Karpas-422 (cell line): ENCODE measurements around the gene WBP1L. TPM values are rescaled to one million over a fixed set of nuclear protein-coding genes. Genes with fewer than 3 reads are reported as not detected.
A peak's percentile ranks its signal among the peaks of the same experiment; 100 is the strongest.

Source experiments
- DNase-seq: peaks from one replicate; pipeline ENCODE4 v3.0.0-alpha.2; 2015
- H2AFZ ChIP-seq: fragments of 200-600 bp; sonication (generic); 2 replicates; pipeline ENCODE4 v1.6.1; 2014; ENCODE audit warnings: antibody characterized with exemption, low read length, mixed read lengths
- H3K27ac ChIP-seq: fragments of 200-600 bp; sonication (generic); 2 replicates; pipeline ENCODE4 v1.5.1; 2014; ENCODE audit warnings: mild to moderate bottlenecking, low read length, moderate library complexity
- H3K27me3 ChIP-seq: fragments of 200-600 bp; sonication (generic); 2 replicates; pipeline ENCODE4 v1.6.1; 2014; ENCODE audit warnings: low read length, mixed read lengths
- H3K36me3 ChIP-seq: fragments of 200-600 bp; sonication (generic); 2 replicates; pipeline ENCODE4 v1.6.1; 2014; ENCODE audit warnings: low read length, mixed read lengths; ENCODE audit not compliant: insufficient read depth
- H3K4me1 ChIP-seq: fragments of 200-600 bp; sonication (generic); 2 replicates; pipeline ENCODE4 v1.6.1; 2014; ENCODE audit warnings: mild to moderate bottlenecking, low read length, mixed read lengths
- H3K4me2 ChIP-seq: fragments of 200-600 bp; sonication (generic); 2 replicates; pipeline ENCODE4 v1.6.1; 2014; ENCODE audit warnings: low read length, low read depth, mild to moderate bottlenecking; ENCODE audit not compliant: poor library complexity, severe bottlenecking
- H3K4me3 ChIP-seq: fragments of 200-600 bp; sonication (generic); 2 replicates; pipeline ENCODE4 v1.5.1; 2014; ENCODE audit warnings: mild to moderate bottlenecking, antibody characterized with exemption, low read length, mixed read lengths
- H3K79me2 ChIP-seq: fragments of 200-600 bp; sonication (generic); 2 replicates; pipeline ENCODE4 v1.6.1; 2014; ENCODE audit warnings: mild to moderate bottlenecking, low read length, mixed read lengths
- H3K9ac ChIP-seq: fragments of 200-600 bp; sonication (generic); 2 replicates; pipeline ENCODE4 v1.6.0; 2014; ENCODE audit warnings: low read length
- H3K9me2 ChIP-seq: fragments of 200-600 bp; sonication (generic), shearing (Covaris generic); replicated peaks from 2 replicates; pipeline ENCODE4 v1.6.0; 2014; ENCODE audit warnings: mild to moderate bottlenecking, low read length, moderate library complexity; ENCODE audit not compliant: insufficient read depth
- H3K9me3 ChIP-seq: fragments of 300-700, 200-600 bp; sonication (generic); 2 replicates; pipeline ENCODE4 v1.6.1; 2014; ENCODE audit warnings: low read length, mixed read lengths
- H4K20me1 ChIP-seq: fragments of 200-600 bp; sonication (generic); 2 replicates; pipeline ENCODE4 v1.6.1; 2014; ENCODE audit warnings: mild to moderate bottlenecking, antibody characterized with exemption, low read length, low read depth; ENCODE audit not compliant: insufficient read depth
- total RNA-seq: library from RNA; depleted of rRNA; stranded (reverse); fragments of >200 nt; shearing (Covaris generic); gene quantifications from 2 replicates; pipeline ENCODE4 v1.2.3, GENCODE V29; 2014; ENCODE audit warnings: low replicate concordance

WBP1L gene
- total RNA-seq, 1 experiment from 2014 or later: 34.8 TPM

- Histone ChIP-seq H3K4me3 (no peak overlapping the region), H3K9me2 (no peaks in the 10 kb centered on the region), H2AFZ (no peak overlapping the region), H3K27me3 (no peaks in the 10 kb centered on the region), H3K79me2 (peaks cover 27% of the 10 kb centered on the region), H3K9me3 (no peaks in the 10 kb centered on the region), H3K4me1 (no peaks in the 10 kb centered on the region), H3K4me2 (no peak overlapping the region), H3K9ac (no peak overlapping the region), H4K20me1 (0 out of 2 replicates have a peak, but pooled peaks cover 5% of the 10 kb centered on the region), H3K27ac (no peak overlapping the region), H3K36me3 (peaks cover 25% of the 10 kb centered on the region)
- no peak for DNase-seq
Observed at GRCh38 chr10:102727037-102727818, 16.5 kb upstream of the WBP1L start.

- no peaks in the 10 kb centered on the region for H3K4me1 ChIP-seq
- H3K9me2 ChIP-seq: no peaks in the 10 kb centered on the region
- H3K9me3 ChIP-seq: no peaks in the 10 kb centered on the region
- no peak overlapping the region for H3K9ac ChIP-seq
- no peak overlapping the region for H3K4me2 ChIP-seq
- peaks cover 22% of the 10 kb centered on the region; the same call in 1 of the 2 replicates for H3K36me3 ChIP-seq
- DNase-seq: peak; percentile 54
- H3K4me3 ChIP-seq: no peak overlapping the region
- H2AFZ ChIP-seq: no peak overlapping the region
- H3K27ac ChIP-seq: no peak overlapping the region
- H3K27me3 ChIP-seq: no peaks in the 10 kb centered on the region
- peaks cover 8% of the 10 kb centered on the region for H3K79me2 ChIP-seq
- H4K20me1 ChIP-seq: no peaks in the 10 kb centered on the region
Observed at GRCh38 chr10:102729029-102730026, 14.4 kb upstream of the WBP1L start.

GRCh38 chr10:102731222-102731800, 12.4 kb upstream of the WBP1L start:
- Histone ChIP-seq H3K9me2 (no peaks in the 10 kb centered on the region), H3K36me3 (peaks cover 21% of the 10 kb centered on the region; the same call in 1 of the 2 replicates), H3K4me1 (no peaks in the 10 kb centered on the region), H3K9ac (no peak overlapping the region), H3K4me3 (no peak overlapping the region), H3K4me2 (no peak overlapping the region), H3K27me3 (no peaks in the 10 kb centered on the region), H3K27ac (no peak overlapping the region), H3K9me3 (no peaks in the 10 kb centered on the region), H2AFZ (no peak overlapping the region), H3K79me2 (no peaks in the 10 kb centered on the region), H4K20me1 (no peaks in the 10 kb centered on the region)
- no peak for DNase-seq

- H3K4me3 ChIP-seq: no peak overlapping the region
- H3K4me2 ChIP-seq: no peak overlapping the region
- H3K27me3 ChIP-seq: no peaks in the 10 kb centered on the region
- DNase-seq: no peak
- H3K79me2 ChIP-seq: no peaks in the 10 kb centered on the region
- no peak overlapping the region for H2AFZ ChIP-seq
- H4K20me1 ChIP-seq: no peaks in the 10 kb centered on the region
- H3K9me2 ChIP-seq: no peaks in the 10 kb centered on the region
- peaks cover 18% of the 10 kb centered on the region; the same call in 1 of the 2 replicates for H3K36me3 ChIP-seq
- no peak overlapping the region for H3K9ac ChIP-seq
- H3K27ac ChIP-seq: no peak overlapping the region
- no peaks in the 10 kb centered on the region for H3K4me1 ChIP-seq
- no peaks in the 10 kb centered on the region for H3K9me3 ChIP-seq
Observed at GRCh38 chr10:102732661-102733060, 11.1 kb upstream of the WBP1L start.

- no peak overlapping the region for H2AFZ ChIP-seq
- H4K20me1 ChIP-seq: no peaks in the 10 kb centered on the region
Observed at GRCh38 chr10:102735065-102735562, 8.6 kb upstream of the WBP1L start.

GRCh38 chr10:102738692-102739121, 5.0 kb upstream of the WBP1L start:
- Histone ChIP-seq H3K9me3 (no peaks in the 10 kb centered on the region), H2AFZ (no peak overlapping the region), H4K20me1 (no peaks in the 10 kb centered on the region), H3K27me3 (no peaks in the 10 kb centered on the region), H3K4me3 (no peak overlapping the region), H3K9me2 (no peaks in the 10 kb centered on the region), H3K4me1 (peaks cover 2% of the 10 kb centered on the region; the same call in 1 of the 2 replicates), H3K27ac (no peak overlapping the region), H3K4me2 (no peak overlapping the region), H3K79me2 (no peaks in the 10 kb centered on the region), H3K36me3 (peaks cover 3% of the 10 kb centered on the region; the same call in 1 of the 2 replicates), H3K9ac (no peak overlapping the region)
- DNase-seq: no peak

More at GRCh38 chr10:102735065-102735562, 8.6 kb upstream of the WBP1L start:
- H3K9me2 ChIP-seq: no peaks in the 10 kb centered on the region
- peaks cover 16% of the 10 kb centered on the region; the same call in 1 of the 2 replicates for H3K36me3 ChIP-seq
- no peaks in the 10 kb centered on the region for H3K27me3 ChIP-seq
- no peak for DNase-seq
- H3K9ac ChIP-seq: no peak overlapping the region
- H3K4me2 ChIP-seq: no peak overlapping the region
- H3K9me3 ChIP-seq: no peaks in the 10 kb centered on the region
- no peak overlapping the region for H3K27ac ChIP-seq
- H3K4me1 ChIP-seq: no peaks in the 10 kb centered on the region
- no peaks in the 10 kb centered on the region for H3K79me2 ChIP-seq
- H3K4me3 ChIP-seq: no peak overlapping the region

GRCh38 chr10:102740229-102740628, 3.5 kb upstream of the WBP1L start:
- Histone ChIP-seq H3K79me2 (peaks cover 14% of the 10 kb centered on the region), H3K9ac (no peak overlapping the region), H3K4me1 (peaks cover 8% of the 10 kb centered on the region), H4K20me1 (no peaks in the 10 kb centered on the region), H2AFZ (no peak overlapping the region), H3K9me3 (no peaks in the 10 kb centered on the region), H3K4me2 (no peak overlapping the region), H3K9me2 (no peaks in the 10 kb centered on the region), H3K27me3 (no peaks in the 10 kb centered on the region), H3K27ac (no peak overlapping the region), H3K4me3 (no peak overlapping the region), H3K36me3 (peaks cover 3% of the 10 kb centered on the region; the same call in 1 of the 2 replicates)
- DNase-seq: no peak
